IPS-NIHi7 (cell line): Measurements from ENCODE around the gene FASTK.
"Not testable (repeated sequence)": the region's sequence is repeated elsewhere in the genome, so short reads cannot be mapped to it uniquely, and the experiment has no call there.

Experiments
- DNase-seq: peaks from one replicate; pipeline ENCODE4 v3.0.0; 2012; ENCODE audit warnings: mixed read lengths; ENCODE audit errors: extremely low spot score

The FASTK gene

DNA sequence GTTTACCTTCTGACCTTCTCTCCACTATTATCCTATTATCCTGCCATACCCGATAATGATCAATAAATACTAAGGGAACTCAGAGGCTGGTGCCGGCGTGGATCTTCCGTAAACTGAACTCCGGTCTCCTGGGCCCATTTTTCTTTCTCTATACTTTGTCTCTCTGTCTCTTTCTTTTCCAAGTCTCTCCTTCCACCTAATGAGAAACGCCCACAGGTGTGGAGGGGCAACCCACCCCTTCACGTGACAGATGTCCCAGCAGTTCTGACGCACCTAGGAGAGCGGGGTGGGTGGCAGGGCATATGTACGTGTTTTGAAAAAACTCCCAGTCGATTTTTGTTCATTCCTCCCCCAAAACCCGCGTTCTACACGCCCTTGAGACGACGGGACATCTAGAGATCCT, 52.9 kb downstream of the FASTK start:
- not testable (repeated sequence) for DNase-seq

DNA sequence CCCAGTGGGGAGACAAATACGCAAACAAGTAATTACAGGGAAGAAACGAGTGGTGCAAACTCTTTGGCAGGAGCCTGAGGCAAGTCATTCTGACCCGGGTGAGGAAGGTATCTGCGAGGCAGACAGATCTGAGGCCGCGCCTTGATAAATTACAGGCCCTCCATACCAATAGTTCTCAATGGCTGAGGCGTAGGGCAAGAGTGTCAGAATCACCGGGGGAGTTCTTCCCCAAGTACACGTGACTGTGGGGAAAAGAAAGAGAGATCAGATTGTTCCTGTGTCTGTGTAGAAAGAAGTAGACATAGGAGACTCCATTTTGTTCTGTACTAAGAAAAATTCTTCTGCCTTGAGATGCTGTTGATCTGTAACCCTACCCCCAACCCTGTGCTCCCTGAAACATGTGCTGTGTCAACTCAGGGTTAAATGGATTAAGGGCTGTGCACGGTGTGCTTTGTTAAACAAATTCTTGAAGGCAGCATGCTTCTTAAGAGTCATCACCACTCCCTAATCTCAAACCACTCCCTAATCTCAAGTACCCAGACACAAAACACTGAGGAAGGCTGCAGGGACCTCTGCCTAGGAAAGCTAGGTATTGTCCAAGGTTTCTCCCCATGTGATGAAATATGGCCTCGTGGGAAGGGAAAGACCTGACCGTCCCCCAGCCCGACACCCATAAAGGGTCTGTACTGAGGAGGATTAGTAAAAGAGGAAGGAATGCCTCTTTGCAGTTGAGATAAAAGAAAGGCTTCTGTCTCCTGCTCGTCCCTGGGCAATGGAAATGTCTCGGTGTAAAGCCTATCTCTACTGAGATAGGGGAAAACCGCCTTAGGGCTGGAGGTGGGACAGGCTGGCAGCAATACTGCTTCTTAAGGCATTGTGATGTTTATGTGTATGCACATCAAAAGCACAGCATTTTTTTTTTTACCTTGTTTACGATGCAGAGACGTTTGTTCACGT, 53.6 kb downstream of the FASTK start:
- not testable (repeated sequence) for DNase-seq
